Karpas-422 (cell line): Measurements from ENCODE around the gene SYNCRIP. TPM values are rescaled to one million over a fixed set of nuclear protein-coding genes. Genes with fewer than 3 reads are reported as not detected.
"Not testable (repeated sequence)": the region's sequence is repeated elsewhere in the genome, so short reads cannot be mapped to it uniquely, and the experiment has no call there.

Experiments used
- DNase-seq: peaks from one replicate; pipeline ENCODE4 v3.0.0-alpha.2; 2015
- H2AFZ ChIP-seq: fragments of 200-600 bp; sonication (generic); 2 replicates; pipeline ENCODE4 v1.6.1; 2014; ENCODE audit warnings: antibody characterized with exemption, low read length, mixed read lengths
- H3K27ac ChIP-seq: fragments of 200-600 bp; sonication (generic); 2 replicates; pipeline ENCODE4 v1.5.1; 2014; ENCODE audit warnings: mild to moderate bottlenecking, low read length, moderate library complexity
- H3K27me3 ChIP-seq: fragments of 200-600 bp; sonication (generic); 2 replicates; pipeline ENCODE4 v1.6.1; 2014; ENCODE audit warnings: low read length, mixed read lengths
- H3K36me3 ChIP-seq: fragments of 200-600 bp; sonication (generic); 2 replicates; pipeline ENCODE4 v1.6.1; 2014; ENCODE audit warnings: low read length, mixed read lengths; ENCODE audit not compliant: insufficient read depth
- H3K4me1 ChIP-seq: fragments of 200-600 bp; sonication (generic); 2 replicates; pipeline ENCODE4 v1.6.1; 2014; ENCODE audit warnings: mild to moderate bottlenecking, low read length, mixed read lengths
- H3K4me2 ChIP-seq: fragments of 200-600 bp; sonication (generic); 2 replicates; pipeline ENCODE4 v1.6.1; 2014; ENCODE audit warnings: low read length, low read depth, mild to moderate bottlenecking; ENCODE audit not compliant: poor library complexity, severe bottlenecking
- H3K4me3 ChIP-seq: fragments of 200-600 bp; sonication (generic); 2 replicates; pipeline ENCODE4 v1.5.1; 2014; ENCODE audit warnings: mild to moderate bottlenecking, antibody characterized with exemption, low read length, mixed read lengths
- H3K79me2 ChIP-seq: fragments of 200-600 bp; sonication (generic); 2 replicates; pipeline ENCODE4 v1.6.1; 2014; ENCODE audit warnings: mild to moderate bottlenecking, low read length, mixed read lengths
- H3K9ac ChIP-seq: fragments of 200-600 bp; sonication (generic); 2 replicates; pipeline ENCODE4 v1.6.0; 2014; ENCODE audit warnings: low read length
- H3K9me2 ChIP-seq: fragments of 200-600 bp; sonication (generic), shearing (Covaris generic); replicated peaks from 2 replicates; pipeline ENCODE4 v1.6.0; 2014; ENCODE audit warnings: mild to moderate bottlenecking, low read length, moderate library complexity; ENCODE audit not compliant: insufficient read depth
- H3K9me3 ChIP-seq: fragments of 300-700, 200-600 bp; sonication (generic); 2 replicates; pipeline ENCODE4 v1.6.1; 2014; ENCODE audit warnings: low read length, mixed read lengths
- H4K20me1 ChIP-seq: fragments of 200-600 bp; sonication (generic); 2 replicates; pipeline ENCODE4 v1.6.1; 2014; ENCODE audit warnings: mild to moderate bottlenecking, antibody characterized with exemption, low read length, low read depth; ENCODE audit not compliant: insufficient read depth
- total RNA-seq: library from RNA; depleted of rRNA; stranded (reverse); fragments of >200 nt; shearing (Covaris generic); gene quantifications from 2 replicates; pipeline ENCODE4 v1.2.3, GENCODE V29; 2014; ENCODE audit warnings: low replicate concordance; rRNA removed

Gene SYNCRIP
- 73.4 and 99.4 TPM in 2 replicates for total RNA-seq

GRCh38 chr6:85642774-85643536 lies at the start of gene SYNCRIP:
TSS of gene SYNCRIP (minus strand) at chr6:85642886. CDS start at chr6:85641439, 1,447 bp downstream.
- H2AFZ ChIP-seq: peak within 1 kb of the TSS; percentile 69
- peak; percentile 99 for DNase-seq
- H3K27ac ChIP-seq: peak within 1 kb of the TSS; percentile 94
- H3K9me2 ChIP-seq: no peaks in the 10 kb centered on the region
- H3K36me3 ChIP-seq: peaks cover 38% of the 10 kb centered on the region
- H3K4me2 ChIP-seq: peak within 1 kb of the TSS; percentile 94
- H3K4me1 ChIP-seq: peaks cover 43% of the 10 kb centered on the region
- peak within 1 kb of the TSS; percentile 99 for H3K4me3 ChIP-seq
- H3K9ac ChIP-seq: peak within 1 kb of the TSS; percentile 100
- peaks cover 51% of the 10 kb centered on the region for H3K79me2 ChIP-seq
- no peaks in the 10 kb centered on the region for H3K9me3 ChIP-seq
- H3K27me3 ChIP-seq: no peaks in the 10 kb centered on the region
- peaks cover 39% of the 10 kb centered on the region for H4K20me1 ChIP-seq

- Histone ChIP-seq H3K36me3 (no peaks in the 10 kb centered on the region), H3K79me2 (no peaks in the 10 kb centered on the region), H4K20me1 (no peaks in the 10 kb centered on the region), H3K9me2 (no peaks in the 10 kb centered on the region), H3K27me3 (no peaks in the 10 kb centered on the region), H3K27ac (no peak overlapping the region), H3K4me2 (no peak overlapping the region), H3K4me1 (no peaks in the 10 kb centered on the region), H3K4me3 (no peak overlapping the region), H2AFZ (no peak overlapping the region), H3K9me3 (no peaks in the 10 kb centered on the region), H3K9ac (no peak overlapping the region)
- no peak for DNase-seq
Observed at GRCh38 chr6:85691478-85691877, 48.8 kb upstream of the SYNCRIP start.

GRCh38 chr6:85690071-85690470 lies 47.4 kb upstream of the SYNCRIP start:
- H3K4me2 ChIP-seq: no peak overlapping the region
- no peak overlapping the region for H3K9ac ChIP-seq
- H3K4me1 ChIP-seq: peaks cover 2% of the 10 kb centered on the region; the same call in 1 of the 2 replicates
- H3K27me3 ChIP-seq: no peaks in the 10 kb centered on the region
- no peak overlapping the region for H2AFZ ChIP-seq
- H3K27ac ChIP-seq: no peak overlapping the region
- H3K9me3 ChIP-seq: no peaks in the 10 kb centered on the region
- H3K4me3 ChIP-seq: no peak overlapping the region
- H3K9me2 ChIP-seq: no peaks in the 10 kb centered on the region
- H3K79me2 ChIP-seq: no peaks in the 10 kb centered on the region
- H3K36me3 ChIP-seq: no peaks in the 10 kb centered on the region
- peak; percentile 16 for DNase-seq
- no peaks in the 10 kb centered on the region for H4K20me1 ChIP-seq

- DNase-seq: no peak
- Histone ChIP-seq H3K9ac (no peak overlapping the region), H3K36me3 (no peaks in the 10 kb centered on the region), H3K27ac (no peak overlapping the region), H3K9me3 (no peaks in the 10 kb centered on the region), H3K4me3 (no peak overlapping the region), H2AFZ (no peak overlapping the region), H4K20me1 (no peaks in the 10 kb centered on the region), H3K9me2 (no peaks in the 10 kb centered on the region), H3K27me3 (no peaks in the 10 kb centered on the region), H3K79me2 (no peaks in the 10 kb centered on the region), H3K4me2 (no peak overlapping the region), H3K4me1 (peaks cover 2% of the 10 kb centered on the region; the same call in 1 of the 2 replicates)
Observed at GRCh38 chr6:85685713-85686112, 43.0 kb upstream of the SYNCRIP start.

- Histone ChIP-seq H3K4me2 (no peak overlapping the region), H3K27ac (no peak overlapping the region), H3K27me3 (no peaks in the 10 kb centered on the region), H3K79me2 (no peaks in the 10 kb centered on the region), H4K20me1 (no peaks in the 10 kb centered on the region), H2AFZ (no peak overlapping the region), H3K9me2 (no peaks in the 10 kb centered on the region), H3K4me3 (no peak overlapping the region), H3K9ac (no peak overlapping the region), H3K4me1 (peaks cover 7% of the 10 kb centered on the region), H3K36me3 (no peaks in the 10 kb centered on the region), H3K9me3 (no peaks in the 10 kb centered on the region)
- peak; percentile 25 for DNase-seq
Observed at GRCh38 chr6:85684809-85685171, 42.1 kb upstream of the SYNCRIP start.

- no peak overlapping the region for H3K9ac ChIP-seq
- peaks cover 12% of the 10 kb centered on the region for H3K4me1 ChIP-seq
- no peaks in the 10 kb centered on the region for H3K9me3 ChIP-seq
- H2AFZ ChIP-seq: no peak overlapping the region
- DNase-seq: peak; percentile 40
- no peak overlapping the region for H3K27ac ChIP-seq
- no peak overlapping the region for H3K4me2 ChIP-seq
- no peaks in the 10 kb centered on the region for H3K79me2 ChIP-seq
- no peaks in the 10 kb centered on the region for H4K20me1 ChIP-seq
- H3K27me3 ChIP-seq: no peaks in the 10 kb centered on the region
- no peaks in the 10 kb centered on the region for H3K9me2 ChIP-seq
- H3K4me3 ChIP-seq: no peak overlapping the region
- no peaks in the 10 kb centered on the region for H3K36me3 ChIP-seq
Observed at GRCh38 chr6:85684133-85684808, 41.6 kb upstream of the SYNCRIP start.

GRCh38 chr6:85681899-85682298 lies 39.2 kb upstream of the SYNCRIP start:
- peaks cover 16% of the 10 kb centered on the region for H3K79me2 ChIP-seq
- H3K27ac ChIP-seq, H3K4me2 ChIP-seq, H3K9me3 ChIP-seq, H3K9ac ChIP-seq, H3K4me3 ChIP-seq, H3K27me3 ChIP-seq, DNase-seq, H2AFZ ChIP-seq, H3K9me2 ChIP-seq: not testable (repeated sequence)
- peaks cover 12% of the 10 kb centered on the region for H3K36me3 ChIP-seq
- peaks cover 19% of the 10 kb centered on the region for H3K4me1 ChIP-seq
- H4K20me1 ChIP-seq: peaks cover 15% of the 10 kb centered on the region

GRCh38 chr6:85680388-85680787 lies 37.7 kb upstream of the SYNCRIP start:
- peaks cover 30% of the 10 kb centered on the region for H4K20me1 ChIP-seq
- H3K4me3 ChIP-seq: no peak overlapping the region
- no peaks in the 10 kb centered on the region for H3K9me3 ChIP-seq
- peaks cover 32% of the 10 kb centered on the region for H3K4me1 ChIP-seq
- DNase-seq: no peak
- H3K9ac ChIP-seq: no peak overlapping the region
- no peak overlapping the region for H2AFZ ChIP-seq
- H3K36me3 ChIP-seq: peaks cover 27% of the 10 kb centered on the region
- H3K9me2 ChIP-seq: no peaks in the 10 kb centered on the region
- no peaks in the 10 kb centered on the region for H3K27me3 ChIP-seq
- H3K4me2 ChIP-seq: peak overlapping the region; percentile 89
- H3K79me2 ChIP-seq: peaks cover 28% of the 10 kb centered on the region
- no peak overlapping the region for H3K27ac ChIP-seq
